ENCODE measurements around the gene RPL7A.

Gene RPL7A

DNA sequence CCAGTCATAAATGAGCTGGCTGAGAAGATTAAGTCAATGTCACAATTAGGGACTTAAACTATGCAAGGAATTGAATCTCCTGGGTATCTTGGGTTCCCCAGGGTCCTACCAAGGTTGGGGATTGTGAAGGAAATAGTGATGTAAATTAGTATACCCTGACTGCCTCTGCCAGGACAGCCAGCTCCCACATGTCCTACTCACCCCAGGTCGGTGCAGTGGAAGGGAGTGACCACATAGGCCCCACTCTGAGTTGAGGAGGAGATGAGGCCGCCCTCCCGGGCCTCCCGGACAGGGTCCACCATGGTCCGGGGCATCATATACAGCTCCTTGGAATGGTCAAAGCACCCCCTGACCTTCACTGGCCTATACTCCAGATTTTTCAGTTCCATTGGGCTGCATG lies 5.5 kb downstream of the RPL7A start:
- Histone ChIP-seq H3K27ac (replicated peaks) (no peak overlapping the region), H3K27me3 (ENCODE audit: insufficient read depth, poor library complexity, severe bottlenecking) (no peaks in the 10 kb centered on the region), H3K4me3 (replicated peaks; ENCODE audit: insufficient read depth, low read length) (no peak overlapping the region)
- no peak for TF ChIP-seq SPI1 (IDR thresholded peaks at IDR 0.05; ENCODE audit: borderline replicate concordance, low read depth)
- peak; percentile 41; the same call in 1 of the 2 replicates for TF ChIP-seq POLR2AphosphoS5 (IDR thresholded peaks at IDR 0.05; ENCODE audit: low read depth)
- TF ChIP-seq GABPA (IDR thresholded peaks at IDR 0.05; ENCODE audit: low read depth) = no peak
- no peak for DNase-seq (ENCODE audit: low read depth in 1 of 2, low spot score in 1 of 2)

DNA sequence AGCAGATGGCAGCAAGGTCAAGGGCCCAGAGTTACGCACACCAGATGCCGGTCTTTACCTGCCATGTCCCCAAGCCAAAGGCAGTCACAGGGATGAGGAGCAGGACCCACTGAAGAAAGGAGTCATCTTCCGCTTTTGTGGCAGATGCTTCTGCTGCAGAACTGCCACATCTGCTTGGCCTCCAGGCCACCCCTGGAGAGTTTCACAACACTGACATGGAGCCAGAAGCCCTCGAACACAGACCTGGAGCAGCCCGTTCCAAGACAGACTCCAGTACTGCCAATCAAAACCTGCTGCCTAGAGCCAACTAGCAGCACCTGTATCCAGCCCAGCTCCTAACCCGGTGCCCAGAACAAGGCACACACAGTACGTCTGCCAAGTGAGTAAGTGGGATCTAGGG lies 6.7 kb downstream of the RPL7A start:
- H3K27me3 ChIP-seq (ENCODE audit: insufficient read depth, poor library complexity, severe bottlenecking) = no peaks in the 10 kb centered on the region
- peak; percentile 81 for TF ChIP-seq POLR2AphosphoS5 (IDR thresholded peaks at IDR 0.05; ENCODE audit: low read depth)
- TF ChIP-seq REST (IDR thresholded peaks at IDR 0.05; ENCODE audit: insufficient replicate concordance, low read depth) = no peak
- TF ChIP-seq, protein P1, sequence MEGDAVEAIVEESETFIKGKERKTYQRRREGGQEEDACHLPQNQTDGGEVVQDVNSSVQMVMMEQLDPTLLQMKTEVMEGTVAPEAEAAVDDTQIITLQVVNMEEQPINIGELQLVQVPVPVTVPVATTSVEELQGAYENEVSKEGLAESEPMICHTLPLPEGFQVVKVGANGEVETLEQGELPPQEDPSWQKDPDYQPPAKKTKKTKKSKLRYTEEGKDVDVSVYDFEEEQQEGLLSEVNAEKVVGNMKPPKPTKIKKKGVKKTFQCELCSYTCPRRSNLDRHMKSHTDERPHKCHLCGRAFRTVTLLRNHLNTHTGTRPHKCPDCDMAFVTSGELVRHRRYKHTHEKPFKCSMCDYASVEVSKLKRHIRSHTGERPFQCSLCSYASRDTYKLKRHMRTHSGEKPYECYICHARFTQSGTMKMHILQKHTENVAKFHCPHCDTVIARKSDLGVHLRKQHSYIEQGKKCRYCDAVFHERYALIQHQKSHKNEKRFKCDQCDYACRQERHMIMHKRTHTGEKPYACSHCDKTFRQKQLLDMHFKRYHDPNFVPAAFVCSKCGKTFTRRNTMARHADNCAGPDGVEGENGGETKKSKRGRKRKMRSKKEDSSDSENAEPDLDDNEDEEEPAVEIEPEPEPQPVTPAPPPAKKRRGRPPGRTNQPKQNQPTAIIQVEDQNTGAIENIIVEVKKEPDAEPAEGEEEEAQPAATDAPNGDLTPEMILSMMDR (IDR thresholded peaks at IDR 0.05; ENCODE audit: insufficient read depth, low read length) = no peak
- peak; percentile 58; the same call in 1 of the 2 replicates for TF ChIP-seq SPI1 (IDR thresholded peaks at IDR 0.05; ENCODE audit: borderline replicate concordance, low read depth)

DNA sequence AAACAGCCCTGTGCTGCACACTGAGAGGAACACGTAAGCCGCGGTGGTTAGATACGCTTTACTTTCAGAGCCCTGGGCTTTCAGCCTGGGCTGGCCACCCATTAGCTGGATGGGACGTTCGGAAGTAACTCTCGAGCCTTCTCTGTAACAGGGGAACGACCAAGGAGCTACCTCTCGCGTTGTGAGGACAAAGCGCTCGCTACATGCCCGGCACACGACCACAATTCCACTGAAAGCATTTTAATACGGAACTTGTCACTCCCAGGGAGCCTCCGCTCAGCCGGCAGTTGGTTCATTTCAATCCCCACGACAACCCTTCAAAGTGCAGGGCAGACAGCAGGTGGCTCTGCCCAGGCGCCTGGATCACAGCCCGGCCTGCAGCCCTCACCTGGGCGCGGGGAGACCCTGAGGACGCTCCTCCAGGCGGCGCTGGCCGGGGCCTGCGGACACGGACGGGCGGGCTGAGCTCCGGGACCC lies 7.9 kb downstream of the RPL7A start:
- Histone ChIP-seq H3K27me3 (ENCODE audit: insufficient read depth, poor library complexity, severe bottlenecking) (no peaks in the 10 kb centered on the region), H3K27ac (replicated peaks) (peak overlapping the region; percentile 84), H3K4me3 (replicated peaks; ENCODE audit: insufficient read depth, low read length) (peak overlapping the region; percentile 70)
- TF ChIP-seq SPI1 (IDR thresholded peaks at IDR 0.05; ENCODE audit: borderline replicate concordance, low read depth) = no peak
- no peak for TF ChIP-seq GABPA (IDR thresholded peaks at IDR 0.05; ENCODE audit: low read depth)
- DNase-seq (ENCODE audit: low read depth in 1 of 2, low spot score in 1 of 2) = no peak

More for the DNA sequence above, 6.7 kb downstream of the RPL7A start:
- peak in 1 of 2 experiments; percentile 91 for DNase-seq (ENCODE audit: low read depth in 1 of 2, low spot score in 1 of 2)
- peak overlapping the region; percentile 84 for H3K27ac ChIP-seq (replicated peaks)
- H3K4me3 ChIP-seq (replicated peaks; ENCODE audit: insufficient read depth, low read length) = no peak overlapping the region

DNA sequence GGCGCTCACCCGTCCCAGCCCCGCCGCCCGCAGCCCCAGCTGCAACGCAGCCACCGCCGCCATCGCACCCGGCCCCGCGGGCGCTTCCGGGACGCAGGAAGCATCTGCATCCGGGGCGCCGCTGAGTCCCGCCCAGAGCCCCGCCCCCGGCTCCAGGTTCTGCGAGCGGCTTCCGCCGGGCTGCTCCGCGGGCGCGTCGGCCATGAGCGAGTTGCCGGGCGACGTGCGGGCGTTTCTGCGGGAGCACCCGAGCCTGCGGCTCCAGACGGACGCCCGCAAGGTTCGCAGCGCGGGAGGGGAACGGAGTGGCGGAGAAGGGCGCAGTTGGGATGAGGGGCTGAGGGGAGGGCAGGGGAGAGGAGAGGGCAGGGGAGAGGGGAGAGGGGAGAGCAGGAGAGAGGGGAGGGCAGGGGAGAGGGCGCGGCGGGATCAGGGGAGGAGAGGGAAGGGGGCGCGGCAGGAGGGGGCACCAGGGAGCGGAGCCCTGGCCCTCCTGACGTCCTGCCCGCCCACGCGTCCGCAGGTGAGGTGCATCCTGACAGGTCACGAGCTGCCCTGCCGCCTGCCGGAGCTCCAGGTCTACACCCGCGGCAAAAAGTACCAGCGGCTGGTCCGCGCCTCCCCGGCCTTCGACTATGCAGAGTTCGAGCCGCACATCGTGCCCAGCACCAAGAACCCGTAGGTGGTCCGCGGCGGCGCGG lies 8.5 kb downstream of the RPL7A start, which contains the start of the genes SURF1 and SURF2:
SURF1 (minus strand) TSS at position 97 of the 701 bp plus-strand sequence; CDS start at position 63, 34 bp downstream.
SURF2 (plus strand) TSS at position 160 of the 701 bp plus-strand sequence; CDS start at position 203, 43 bp downstream.
- Histone ChIP-seq H3K27me3 (ENCODE audit: insufficient read depth, poor library complexity, severe bottlenecking) (no peaks in the 10 kb centered on the region), H3K4me3 (replicated peaks; ENCODE audit: insufficient read depth, low read length) (peak within 1 kb of the TSS; percentile 70), H3K27ac (replicated peaks) (peak within 1 kb of the TSS; percentile 84)
- peak in 1 of 2 experiments; percentile 87 for DNase-seq (ENCODE audit: low read depth in 1 of 2, low spot score in 1 of 2)
- TF ChIP-seq GABPA (IDR thresholded peaks at IDR 0.05; ENCODE audit: low read depth) (peak; percentile 85), POLR2AphosphoS5 (IDR thresholded peaks at IDR 0.05; ENCODE audit: low read depth) (peak; percentile 69; the same call in 1 of the 2 replicates), SPI1 (IDR thresholded peaks at IDR 0.05; ENCODE audit: borderline replicate concordance, low read depth) (no peak), REST (IDR thresholded peaks at IDR 0.05; ENCODE audit: insufficient replicate concordance, low read depth) (no peak)
- TF ChIP-seq, protein P1 (IDR thresholded peaks at IDR 0.05; ENCODE audit: insufficient read depth, low read length) = no peak
